ENCODE measurements around the gene EVA1A.
A peak's percentile ranks its signal among the peaks of the same experiment; 100 is the strongest.

EVA1A gene

DNA sequence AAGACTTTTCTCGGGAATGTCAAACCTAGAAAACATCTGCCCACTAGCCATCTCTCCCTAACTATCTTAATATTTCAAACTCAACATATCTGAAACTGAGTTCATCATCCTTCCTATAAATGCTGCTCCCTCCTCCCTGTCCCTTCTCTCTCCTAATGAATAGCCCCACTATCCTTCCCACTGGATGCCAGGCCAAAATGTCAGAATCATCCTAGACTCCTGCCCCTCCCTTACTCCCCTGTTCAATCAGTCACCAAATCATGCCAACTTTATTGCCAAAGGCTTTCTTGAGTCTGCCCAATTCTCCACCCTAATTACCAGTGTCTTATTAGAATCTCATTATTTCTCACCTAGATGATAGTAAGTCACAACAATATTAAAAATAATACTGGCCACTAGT, 8.5 kb downstream of the EVA1A start:
- no peaks in the 10 kb centered on the region for H3K27me3 ChIP-seq (ENCODE audit: low read depth)
- H3K36me3 ChIP-seq (replicated peaks): no peaks in the 10 kb centered on the region
- no peak overlapping the region for H3K4me3 ChIP-seq
- DNase-seq (ENCODE audit: low spot score in 2 of 2): no peak
- in situ Hi-C loops (cut with MboI; ENCODE audit: low sequenced_read_pairs): no loop called here
- no peaks in the 10 kb centered on the region for H3K9me3 ChIP-seq
- no peaks in the 10 kb centered on the region for H3K4me1 ChIP-seq

DNA sequence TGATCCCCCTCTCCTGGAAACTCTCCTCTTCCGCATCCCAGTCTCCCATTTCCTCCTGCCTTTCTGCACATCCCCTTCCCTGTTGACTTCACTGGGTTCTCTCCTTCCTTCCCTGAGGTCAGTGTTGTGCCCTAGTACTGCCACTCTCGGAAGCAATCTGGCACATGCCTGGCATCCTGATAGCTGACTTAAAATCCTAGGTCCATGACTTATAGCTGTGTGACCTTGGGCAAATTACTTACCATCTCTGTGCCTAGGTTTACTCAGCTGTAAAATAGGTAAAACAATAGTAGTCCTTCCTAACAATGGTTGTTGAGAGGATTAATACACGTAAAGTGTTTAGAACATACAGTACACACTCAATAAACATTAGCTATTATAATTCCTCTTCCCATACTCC, 9.3 kb downstream of the EVA1A start:
- no peak overlapping the region for H3K4me3 ChIP-seq
- no peaks in the 10 kb centered on the region for H3K27me3 ChIP-seq (ENCODE audit: low read depth)
- DNase-seq (ENCODE audit: low spot score in 2 of 2): no peak
- H3K36me3 ChIP-seq (replicated peaks): no peaks in the 10 kb centered on the region
- in situ Hi-C loops (cut with MboI; ENCODE audit: low sequenced_read_pairs): no loop called here
- H3K9me3 ChIP-seq: no peaks in the 10 kb centered on the region
- no peaks in the 10 kb centered on the region for H3K4me1 ChIP-seq

DNA sequence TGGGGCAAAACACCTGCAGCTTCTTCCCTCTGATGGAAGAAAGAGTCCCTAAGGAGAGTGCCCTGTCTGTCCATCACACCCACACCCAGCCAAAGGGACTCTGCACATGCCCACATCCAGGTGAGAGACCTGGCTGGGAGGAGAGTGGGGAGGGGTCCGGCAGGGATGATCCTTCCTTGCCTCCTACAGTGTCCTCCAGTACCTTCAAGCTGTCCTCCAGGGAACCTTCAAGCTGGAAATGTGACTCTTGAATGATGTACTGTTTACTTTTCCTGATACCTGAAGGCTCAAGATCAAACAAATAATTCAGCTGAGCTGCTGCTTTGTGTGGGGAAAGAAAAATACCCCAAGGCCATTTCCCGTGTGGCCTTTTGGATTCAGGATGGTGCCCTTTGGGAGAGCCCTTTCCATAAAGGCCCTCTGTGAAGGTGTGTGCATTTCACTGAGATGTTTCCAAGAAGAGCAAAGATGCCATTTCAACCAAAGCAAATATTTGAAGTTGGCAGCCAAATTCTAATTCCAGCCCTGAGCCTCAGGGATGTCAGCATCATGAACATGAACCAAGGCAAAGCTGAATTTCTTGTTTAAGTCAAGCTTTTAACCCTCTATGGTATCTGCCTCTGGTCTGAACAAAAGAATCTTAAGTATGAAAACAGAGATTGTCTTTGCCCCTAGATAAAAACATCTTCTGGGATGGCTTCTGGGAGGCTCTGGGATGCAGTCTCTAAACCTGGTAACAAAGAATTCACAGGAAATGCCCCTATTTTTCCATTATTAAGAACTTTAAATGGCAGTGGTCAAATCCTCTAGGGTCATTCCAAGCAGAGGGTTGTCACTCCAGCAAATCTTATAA, 11.1 kb downstream of the EVA1A start:
- in situ Hi-C loops (cut with MboI; ENCODE audit: low sequenced_read_pairs): no loop called here
- no peak for DNase-seq (ENCODE audit: low spot score in 2 of 2)
- Histone ChIP-seq H3K9me3 (no peaks in the 10 kb centered on the region), H3K27me3 (ENCODE audit: low read depth) (no peaks in the 10 kb centered on the region), H3K36me3 (replicated peaks) (no peaks in the 10 kb centered on the region), H3K4me3 (no peak overlapping the region), H3K4me1 (no peaks in the 10 kb centered on the region)

DNA sequence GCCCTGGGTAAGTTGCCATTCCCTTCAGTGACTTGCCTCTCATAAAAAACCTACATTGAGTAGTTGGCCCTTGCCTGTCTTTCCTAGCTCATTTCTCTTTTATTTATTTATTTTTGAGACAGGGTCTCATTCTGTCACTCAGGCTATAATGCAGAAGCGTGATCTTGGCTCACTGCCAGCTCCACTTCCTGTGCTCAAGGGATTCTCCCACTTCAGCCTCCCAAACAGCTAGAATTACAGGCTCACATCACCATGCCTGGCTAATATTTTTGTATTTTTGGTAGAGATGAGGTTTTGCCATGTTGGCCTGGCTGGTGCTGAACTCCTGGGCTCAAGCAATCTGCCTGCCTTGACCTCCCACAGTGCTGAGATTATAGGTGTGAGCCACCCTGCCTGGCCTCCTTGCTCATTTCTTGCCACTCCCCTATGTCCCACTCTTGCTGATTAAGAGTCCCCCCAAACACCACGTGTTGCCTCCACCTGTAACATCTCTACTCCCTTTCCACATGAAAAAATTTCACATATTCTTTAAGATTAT, 12.6 kb downstream of the EVA1A start:
- Histone ChIP-seq H3K9me3 (no peaks in the 10 kb centered on the region), H3K36me3 (replicated peaks) (no peaks in the 10 kb centered on the region), H3K4me1 (no peaks in the 10 kb centered on the region), H3K4me3 (no peak overlapping the region), H3K27me3 (ENCODE audit: low read depth) (no peaks in the 10 kb centered on the region)
- DNase-seq (ENCODE audit: low spot score in 2 of 2): peak in 1 of 2 experiments; percentile 18
- in situ Hi-C loops (cut with MboI; ENCODE audit: low sequenced_read_pairs): no loop called here

DNA sequence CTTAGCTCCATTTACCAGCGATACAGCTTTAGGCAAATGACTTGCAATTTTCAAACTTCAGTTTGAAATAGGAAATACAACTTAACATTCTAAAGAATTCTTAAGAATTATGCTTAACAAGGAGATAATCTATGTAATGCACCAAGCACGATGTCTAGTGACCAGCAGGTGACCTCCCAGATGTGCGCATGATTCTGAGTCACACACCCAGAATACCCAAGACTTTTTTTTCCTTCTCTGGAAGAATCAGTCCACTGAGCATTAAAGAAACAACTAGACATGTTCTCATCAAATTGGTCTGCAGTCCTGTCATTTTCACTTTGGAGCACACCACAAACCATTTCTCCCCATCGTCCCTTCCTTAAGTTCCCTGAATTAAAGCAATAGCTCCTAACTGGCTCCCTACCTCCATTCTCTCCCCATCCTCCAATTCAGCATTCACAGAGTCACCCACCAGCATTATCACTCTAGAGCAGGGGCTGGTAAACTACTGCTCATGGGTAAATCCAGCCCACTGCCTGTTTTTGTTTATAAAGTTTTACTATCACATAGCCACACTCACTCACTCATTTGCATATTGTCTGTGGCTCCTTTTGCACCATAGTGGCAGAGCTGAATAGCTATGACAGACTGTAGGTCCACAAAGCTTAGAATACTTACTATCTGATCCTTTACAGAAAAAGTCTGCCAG, 13.2 kb downstream of the EVA1A start:
- no peak for DNase-seq (ENCODE audit: low spot score in 2 of 2)
- in situ Hi-C loops (cut with MboI; ENCODE audit: low sequenced_read_pairs): no loop called here
- H3K36me3 ChIP-seq (replicated peaks): no peaks in the 10 kb centered on the region

DNA sequence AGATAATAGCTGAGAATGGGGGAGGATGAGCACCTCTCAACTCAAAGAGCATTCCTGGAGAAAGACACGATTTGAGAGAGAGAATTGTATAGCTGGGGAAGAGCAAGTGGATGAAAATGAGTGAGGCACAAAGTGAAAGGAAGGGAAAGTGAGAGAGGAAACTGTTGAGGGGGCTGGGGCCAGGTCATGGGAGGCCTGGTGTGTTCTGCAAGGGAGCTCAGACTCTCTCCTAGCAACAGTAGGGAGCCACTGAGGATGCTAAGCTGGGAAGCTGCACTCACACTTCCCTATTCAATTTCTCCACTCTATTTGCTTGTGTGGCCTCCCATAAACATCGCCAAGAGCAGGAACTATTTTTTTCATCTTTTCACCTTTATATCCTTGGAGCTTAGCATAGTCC, 14.8 kb downstream of the EVA1A start:
- in situ Hi-C loops (cut with MboI; ENCODE audit: low sequenced_read_pairs): no loop called here
- Histone ChIP-seq H3K4me3 (no peak overlapping the region), H3K4me1 (no peaks in the 10 kb centered on the region), H3K27me3 (ENCODE audit: low read depth) (no peaks in the 10 kb centered on the region), H3K36me3 (replicated peaks) (no peaks in the 10 kb centered on the region), H3K9me3 (no peaks in the 10 kb centered on the region)
- no peak for DNase-seq (ENCODE audit: low spot score in 2 of 2)

More for the DNA sequence above, 13.2 kb downstream of the EVA1A start:
- no peaks in the 10 kb centered on the region for H3K27me3 ChIP-seq (ENCODE audit: low read depth)
- H3K4me3 ChIP-seq: no peak overlapping the region
- H3K9me3 ChIP-seq: no peaks in the 10 kb centered on the region
- H3K4me1 ChIP-seq: no peaks in the 10 kb centered on the region

DNA sequence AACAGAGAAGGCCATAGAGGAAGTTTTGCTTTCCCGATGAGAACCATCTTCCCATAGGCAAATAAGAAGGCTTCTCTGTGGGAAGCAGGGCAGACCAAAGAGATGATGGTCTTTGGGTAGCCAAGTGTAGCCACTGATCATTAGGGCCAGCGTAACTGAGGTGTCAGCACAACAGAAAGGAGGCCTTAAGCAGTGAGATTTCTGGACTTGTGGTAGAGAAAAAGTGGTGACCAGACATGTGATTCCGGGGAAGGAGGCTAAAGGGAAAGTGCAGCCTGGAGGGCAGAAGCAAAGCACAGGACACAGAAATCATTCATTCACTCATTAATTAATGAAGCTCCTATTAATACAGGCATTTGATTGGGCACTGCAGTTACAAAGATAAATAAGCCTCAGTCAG, 15.4 kb downstream of the EVA1A start:
- Histone ChIP-seq H3K4me3 (no peak overlapping the region), H3K4me1 (no peaks in the 10 kb centered on the region), H3K27me3 (ENCODE audit: low read depth) (no peaks in the 10 kb centered on the region), H3K9me3 (no peaks in the 10 kb centered on the region), H3K36me3 (replicated peaks) (no peaks in the 10 kb centered on the region)
- in situ Hi-C loops (cut with MboI; ENCODE audit: low sequenced_read_pairs): no loop called here
- DNase-seq (ENCODE audit: low spot score in 2 of 2): no peak

DNA sequence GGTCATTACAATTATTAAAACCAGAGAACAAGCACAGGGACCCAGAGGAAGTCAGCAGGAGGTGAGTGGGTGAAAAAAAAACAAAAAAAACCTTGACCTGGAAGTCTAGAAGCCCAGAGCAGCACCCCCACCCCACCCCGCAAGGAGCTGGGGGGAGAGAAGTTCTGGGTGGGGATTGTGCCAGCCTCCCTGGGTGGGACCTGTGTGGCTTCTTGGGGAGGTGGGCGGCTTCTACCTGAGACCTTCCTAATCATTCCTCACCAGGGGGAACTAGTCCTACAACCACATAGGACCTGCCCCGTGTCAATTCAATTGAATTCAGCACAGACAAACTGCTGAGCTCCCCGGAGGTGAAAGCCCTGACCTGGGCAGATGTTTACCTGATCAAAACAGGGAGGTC, 17.3 kb downstream of the EVA1A start:
- Histone ChIP-seq H3K4me1 (no peaks in the 10 kb centered on the region), H3K9me3 (no peaks in the 10 kb centered on the region; the same call in 1 of the 2 replicates), H3K4me3 (no peak overlapping the region), H3K36me3 (replicated peaks) (no peaks in the 10 kb centered on the region), H3K27me3 (ENCODE audit: low read depth) (no peaks in the 10 kb centered on the region)
- no peak for DNase-seq (ENCODE audit: low spot score in 2 of 2)
- in situ Hi-C loops (cut with MboI; ENCODE audit: low sequenced_read_pairs): no loop called here

DNA sequence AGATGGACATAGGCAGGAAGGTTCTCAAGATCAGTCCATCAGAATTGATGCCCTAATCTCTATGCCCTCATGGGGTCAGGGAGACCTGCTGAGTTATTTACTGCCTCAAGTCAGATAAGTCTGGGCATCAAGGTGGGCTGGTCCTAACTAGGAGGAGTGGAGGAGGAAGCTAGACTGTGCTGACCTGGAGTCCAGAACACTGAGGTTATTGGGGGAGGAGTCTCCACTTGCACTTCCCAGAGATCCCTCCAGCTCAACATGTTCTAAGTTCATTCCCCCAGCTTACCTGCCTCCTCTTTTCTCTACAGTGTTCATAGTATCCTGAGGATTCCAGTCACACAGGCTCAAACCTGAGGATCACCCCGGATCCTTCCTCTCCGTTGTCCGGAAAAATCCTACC, 19.3 kb downstream of the EVA1A start:
- Histone ChIP-seq H3K9me3 (no peaks in the 10 kb centered on the region; the same call in 1 of the 2 replicates), H3K36me3 (replicated peaks) (no peaks in the 10 kb centered on the region), H3K4me3 (no peak overlapping the region), H3K4me1 (no peaks in the 10 kb centered on the region), H3K27me3 (ENCODE audit: low read depth) (no peaks in the 10 kb centered on the region)
- in situ Hi-C loops (cut with MboI; ENCODE audit: low sequenced_read_pairs): no loop called here
- no peak for DNase-seq (ENCODE audit: low spot score in 2 of 2)

DNA sequence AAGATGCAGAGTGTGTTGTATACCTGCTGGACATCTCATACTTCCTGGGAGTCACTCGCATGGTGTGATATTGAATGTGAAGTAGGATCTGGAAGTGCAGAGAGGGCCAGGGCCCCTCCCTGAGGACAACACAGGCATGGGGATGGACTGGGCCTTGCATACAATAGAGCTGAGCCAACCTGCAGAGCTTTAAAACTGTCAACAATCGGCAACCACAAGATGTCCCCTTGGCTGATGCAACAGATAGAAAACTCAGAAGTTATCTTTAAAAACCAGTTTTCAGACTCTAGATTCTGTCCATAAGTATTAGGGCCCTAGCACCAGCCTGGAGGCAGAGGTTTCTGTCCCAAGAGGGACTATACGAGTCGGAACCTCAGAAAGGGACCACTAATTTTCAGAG, 19.7 kb downstream of the EVA1A start:
- no peaks in the 10 kb centered on the region for H3K27me3 ChIP-seq (ENCODE audit: low read depth)

DNA sequence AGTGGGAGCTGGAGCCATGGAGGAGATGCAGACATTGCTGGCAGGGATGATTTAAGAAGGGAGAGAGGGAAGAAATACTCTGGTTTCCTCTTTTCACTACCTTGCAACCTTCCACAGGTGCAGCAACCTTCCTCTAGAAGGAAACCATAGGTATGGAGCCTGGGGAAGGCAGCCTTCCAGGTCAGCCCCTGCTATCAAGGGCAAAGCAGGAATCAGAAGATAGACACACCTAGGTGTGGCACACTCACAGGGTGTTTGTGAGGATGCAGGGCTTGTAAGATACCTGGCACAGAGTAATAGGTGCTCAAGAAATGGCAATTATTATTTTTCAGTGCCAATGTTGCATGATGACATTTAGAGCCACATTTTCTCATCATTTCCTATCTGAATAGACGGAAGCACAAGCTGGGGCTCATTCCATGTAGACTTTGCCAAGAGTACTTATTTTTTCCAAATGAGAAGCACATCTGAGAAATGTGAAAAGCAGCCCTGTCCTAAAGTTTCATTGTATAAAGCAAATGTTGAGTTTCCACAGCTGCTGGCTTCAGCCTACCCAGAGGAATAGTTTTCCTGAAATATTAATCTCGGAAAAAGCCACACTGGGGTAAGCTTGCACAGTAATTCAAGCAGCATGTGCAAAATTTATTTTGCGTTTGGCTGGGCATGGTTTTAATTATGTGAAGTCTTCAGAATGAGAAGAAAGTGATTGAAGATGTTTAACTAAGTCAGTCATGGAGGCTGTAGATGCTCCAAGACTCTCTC, 20.6 kb downstream of the EVA1A start:
- H3K27me3 ChIP-seq (ENCODE audit: low read depth): peaks cover 3% of the 10 kb centered on the region; the same call in 1 of the 2 replicates
- no peak overlapping the region for H3K4me3 ChIP-seq
- no peaks in the 10 kb centered on the region; the same call in 1 of the 2 replicates for H3K9me3 ChIP-seq
- DNase-seq (ENCODE audit: low spot score in 2 of 2): no peak
- no peaks in the 10 kb centered on the region for H3K36me3 ChIP-seq (replicated peaks)
- no peaks in the 10 kb centered on the region for H3K4me1 ChIP-seq
- in situ Hi-C loops (cut with MboI; ENCODE audit: low sequenced_read_pairs): no loop called here

More for the DNA sequence above, 19.7 kb downstream of the EVA1A start:
- in situ Hi-C loops (cut with MboI; ENCODE audit: low sequenced_read_pairs): no loop called here
- no peaks in the 10 kb centered on the region for H3K36me3 ChIP-seq (replicated peaks)
- no peaks in the 10 kb centered on the region for H3K4me1 ChIP-seq
- H3K9me3 ChIP-seq: no peaks in the 10 kb centered on the region; the same call in 1 of the 2 replicates
- no peak for DNase-seq (ENCODE audit: low spot score in 2 of 2)
- no peak overlapping the region for H3K4me3 ChIP-seq

DNA sequence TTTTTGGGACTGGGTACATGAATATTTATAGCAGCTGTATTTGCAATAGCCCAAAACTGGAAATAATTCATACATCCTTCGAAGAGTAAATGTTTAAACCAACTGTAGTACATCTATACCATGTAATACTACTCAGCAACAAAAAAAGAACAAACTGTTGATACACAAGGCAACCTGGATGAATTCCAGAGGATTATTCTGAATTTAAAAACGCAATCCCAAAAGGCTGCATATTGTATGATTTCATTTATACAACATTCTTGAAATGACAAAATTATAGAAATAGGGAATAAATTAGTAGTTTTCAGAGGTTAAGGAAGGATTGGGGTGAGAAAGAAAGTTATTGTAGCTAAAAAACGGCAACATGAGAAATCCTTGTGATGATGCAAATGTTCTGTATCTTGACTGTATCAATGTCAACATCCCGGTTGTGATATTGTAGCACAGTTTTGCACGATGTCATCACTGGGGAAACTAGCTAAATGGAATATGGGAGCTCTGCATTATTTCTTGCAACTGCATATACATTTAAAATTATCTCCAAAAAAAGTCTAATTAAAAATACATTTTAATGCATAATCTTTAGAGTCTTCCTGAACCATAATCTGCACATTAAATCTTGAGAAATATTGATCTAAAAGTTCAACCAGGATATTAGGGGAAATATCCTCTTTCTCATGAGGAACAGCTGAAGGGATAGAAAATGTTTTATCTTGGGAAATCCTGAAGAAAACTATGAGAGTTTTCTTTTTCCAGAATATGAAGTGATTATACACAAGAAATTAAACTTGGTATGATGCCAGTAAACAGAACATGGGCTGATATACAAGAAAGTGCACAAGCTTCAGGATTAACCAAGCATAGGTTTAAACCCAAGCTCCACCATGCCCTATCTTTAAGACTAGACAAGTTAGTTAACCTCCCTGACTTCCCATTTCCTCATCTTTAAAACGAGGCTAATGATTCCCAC, 21.9 kb downstream of the EVA1A start:
- no peak for DNase-seq (ENCODE audit: low spot score in 2 of 2)
- peaks cover 3% of the 10 kb centered on the region; the same call in 1 of the 2 replicates for H3K27me3 ChIP-seq (ENCODE audit: low read depth)
- no peaks in the 10 kb centered on the region for H3K4me1 ChIP-seq
- no peaks in the 10 kb centered on the region; the same call in 1 of the 2 replicates for H3K9me3 ChIP-seq
- H3K36me3 ChIP-seq (replicated peaks): no peaks in the 10 kb centered on the region
- in situ Hi-C loops (cut with MboI; ENCODE audit: low sequenced_read_pairs): no loop called here
- no peak overlapping the region for H3K4me3 ChIP-seq

DNA sequence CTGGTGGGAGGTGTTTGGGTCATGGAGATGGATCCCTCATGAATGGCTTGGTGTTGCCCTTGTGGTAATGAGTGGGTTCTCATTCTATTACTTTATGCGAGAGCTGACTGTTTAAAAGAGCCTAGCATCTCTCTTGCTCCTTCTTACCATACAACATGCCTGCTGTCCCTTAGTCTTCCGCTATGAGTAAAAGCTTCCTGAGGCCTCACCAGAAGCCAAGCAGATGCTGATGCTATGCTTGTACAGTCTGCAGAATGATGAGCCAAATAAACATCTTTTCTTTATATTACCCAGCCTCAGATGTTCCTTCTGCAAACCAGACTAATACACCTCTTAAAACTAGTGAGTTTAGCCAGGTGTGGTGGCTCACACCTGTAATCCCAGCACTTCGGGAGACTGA, 23.1 kb downstream of the EVA1A start:
- in situ Hi-C loops (cut with MboI; ENCODE audit: low sequenced_read_pairs): no loop called here
- H3K36me3 ChIP-seq (replicated peaks): no peaks in the 10 kb centered on the region

More for the DNA sequence above, 23.1 kb downstream of the EVA1A start:
- Histone ChIP-seq H3K9me3 (no peaks in the 10 kb centered on the region; the same call in 1 of the 2 replicates), H3K4me1 (no peaks in the 10 kb centered on the region), H3K27me3 (ENCODE audit: low read depth) (peaks cover 3% of the 10 kb centered on the region; the same call in 1 of the 2 replicates), H3K4me3 (no peak overlapping the region)
- no peak for DNase-seq (ENCODE audit: low spot score in 2 of 2)
